ENCODE data around the gene WDR75. TPM values are rescaled to one million over a fixed set of nuclear protein-coding genes. Genes with fewer than 3 reads are reported as not detected.

WDR75 gene
- total and polyA plus RNA-seq, 2 donors (not counting 3 experiments of a cell fraction or from before 2014, with no cell fraction given): 17.4 to 44.8 TPM

DNA sequence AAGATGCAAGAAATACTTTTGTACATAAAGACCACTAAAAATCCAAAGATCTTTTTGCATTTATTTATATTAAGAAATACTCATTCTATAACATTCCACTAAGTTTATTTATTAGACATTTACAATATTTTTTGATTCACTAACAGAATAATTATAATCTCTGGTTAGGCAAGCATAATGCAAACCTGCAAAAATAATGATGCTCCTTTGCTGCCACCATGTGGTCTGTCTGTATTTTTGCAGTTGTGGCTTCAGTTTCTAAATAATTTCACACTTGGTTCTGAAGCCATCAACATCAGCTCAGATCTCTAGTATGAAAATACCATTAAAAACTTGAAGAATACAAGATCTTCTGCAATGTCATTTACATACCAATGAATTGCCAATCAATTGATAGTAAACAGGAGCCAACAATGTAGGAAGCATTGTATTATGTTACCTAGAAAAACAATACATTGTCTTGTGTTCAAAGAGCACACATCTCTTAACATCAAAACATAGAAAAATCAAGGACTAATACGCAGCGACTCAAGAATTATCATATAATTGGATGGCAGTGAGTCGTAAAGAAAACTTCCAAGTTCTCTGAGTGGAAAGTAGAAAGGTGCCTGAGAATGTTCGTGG lies 28.8 kb upstream of the WDR75 start:
- peak overlapping the region; percentile 78 for H2AFZ ChIP-seq (ENCODE audit: low read depth, low read length)
- dilution Hi-C loops (cut with MboI; ENCODE audit: extremely low pct_ligation_motif_present, low sequenced_read_pairs) (no loop called here), intact Hi-C loops (cut with micrococcal nuclease) (loop anchor here (1.0 to 5.0 kb wide), 10 partner anchors 124 to 1830 kb away; partner anchors contain the start of gene COL5A2)
- no peak overlapping the region for H3K4me2 ChIP-seq (ENCODE audit: insufficient read depth, low read length)
- no peak overlapping the region for H3K27ac ChIP-seq (ENCODE audit: insufficient read depth, low read depth, low read length)
- FAIRE-seq (peak; percentile 80), DNase-seq (ENCODE audit: low read depth, low spot score) (peak; percentile 72)
- H3K4me3 ChIP-seq (replicated peaks in 1 of 3; ENCODE audit: insufficient read depth in 1 of 3, low read depth in 1 of 3, low read length in 3 of 3): no peak overlapping the region
- peak overlapping the region; percentile 43 for H3K9ac ChIP-seq (replicated peaks; ENCODE audit: extremely low read depth, insufficient read depth, low read length)
- CTCF ChIA-PET: interaction anchor here (0.6 to 3.6 kb wide), 44 partner anchors 9 to 1912 kb away, joined by 3 to 80 read pairs (median 4); partner anchors contain the start of genes COL3A1, COL5A2 and SLC40A1
- POLR2A ChIA-PET: no interaction called here
- H4K20me1 ChIP-seq (replicated peaks; ENCODE audit: control insufficient read depth, extremely low read depth, insufficient read depth, low read length): no peaks in the 10 kb centered on the region
- H3K36me3 ChIP-seq (ENCODE audit: control insufficient read depth in 2 of 2, extremely low read depth in 1 of 2, insufficient read depth in 2 of 2, low read length in 2 of 2): no peaks in the 10 kb centered on the region
- TF ChIP-seq EZH2 (IDR thresholded peaks at IDR 0.05; ENCODE audit: borderline replicate concordance, low read depth, low read length, severe bottlenecking) (no peak), POLR2AphosphoS5 (IDR thresholded peaks at IDR 0.05; ENCODE audit: insufficient read depth, low read depth, low read length) (no peak), MYC (IDR thresholded peaks at IDR 0.05; ENCODE audit: low read depth, low read length) (no peak), GATA2 (IDR thresholded peaks at IDR 0.05; ENCODE audit: insufficient read depth, insufficient read length, low read depth, low read length) (no peak)
- TF ChIP-seq, protein P1, sequence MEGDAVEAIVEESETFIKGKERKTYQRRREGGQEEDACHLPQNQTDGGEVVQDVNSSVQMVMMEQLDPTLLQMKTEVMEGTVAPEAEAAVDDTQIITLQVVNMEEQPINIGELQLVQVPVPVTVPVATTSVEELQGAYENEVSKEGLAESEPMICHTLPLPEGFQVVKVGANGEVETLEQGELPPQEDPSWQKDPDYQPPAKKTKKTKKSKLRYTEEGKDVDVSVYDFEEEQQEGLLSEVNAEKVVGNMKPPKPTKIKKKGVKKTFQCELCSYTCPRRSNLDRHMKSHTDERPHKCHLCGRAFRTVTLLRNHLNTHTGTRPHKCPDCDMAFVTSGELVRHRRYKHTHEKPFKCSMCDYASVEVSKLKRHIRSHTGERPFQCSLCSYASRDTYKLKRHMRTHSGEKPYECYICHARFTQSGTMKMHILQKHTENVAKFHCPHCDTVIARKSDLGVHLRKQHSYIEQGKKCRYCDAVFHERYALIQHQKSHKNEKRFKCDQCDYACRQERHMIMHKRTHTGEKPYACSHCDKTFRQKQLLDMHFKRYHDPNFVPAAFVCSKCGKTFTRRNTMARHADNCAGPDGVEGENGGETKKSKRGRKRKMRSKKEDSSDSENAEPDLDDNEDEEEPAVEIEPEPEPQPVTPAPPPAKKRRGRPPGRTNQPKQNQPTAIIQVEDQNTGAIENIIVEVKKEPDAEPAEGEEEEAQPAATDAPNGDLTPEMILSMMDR (IDR thresholded peaks at IDR 0.05; ENCODE audit: extremely low read depth in 1 of 2, insufficient read depth in 1 of 2, low read depth in 1 of 2, low read length in 2 of 2): peak; percentile 23 to 37
- H3K4me1 ChIP-seq (ENCODE audit: control insufficient read depth, extremely low read depth, insufficient read depth, low read length): peaks cover 28% of the 10 kb centered on the region
- BruUV-seq (replicated peaks): no TSS peak
- no peaks in the 10 kb centered on the region for H3K9me3 ChIP-seq (replicated peaks; ENCODE audit: control insufficient read depth, insufficient read depth, low read length)
- H3K79me2 ChIP-seq (ENCODE audit: control insufficient read depth, insufficient read depth, low read length): no peaks in the 10 kb centered on the region
- no peaks in the 10 kb centered on the region for H3K9me1 ChIP-seq (replicated peaks; ENCODE audit: control insufficient read depth, extremely low read depth, insufficient read depth, low read length)
- H3K27me3 ChIP-seq (ENCODE audit: control insufficient read depth in 2 of 2, insufficient read depth in 2 of 2, low read length in 2 of 2): no peaks in the 10 kb centered on the region

Measured in endothelial cell of umbilical vein (primary cell).